Small intestine (tissue), 7 donors: Measurements from ENCODE around the gene SLIT3. TPM values are rescaled to one million over a fixed set of nuclear protein-coding genes. Genes with fewer than 3 reads are reported as not detected.

Source experiments
- DNase-seq, 2 donors: peaks; one replicate each; pipeline versions ENCODE4 v3.0.0 to v3.0.0-alpha.2; 2013
- FAIRE-seq: peaks from 2 replicates; lab custom pipeline; 2012; peaks lifted over from hg19 to GRCh38; lab: Jason Lieb, UNC
- H3K27ac ChIP-seq, 3 donors: one replicate each; pipeline ENCODE4 v1.5.1; 2013; ENCODE audit warnings: low read length in 2 of 3, mild to moderate bottlenecking in 2 of 3, control low read depth in 1 of 3, inconsistent platforms in 1 of 3, low read depth in 1 of 3, moderate library complexity in 1 of 3
- H3K27me3 ChIP-seq, 3 donors: one replicate each; pipeline ENCODE4 v1.6.1; 2013; ENCODE audit warnings: low read length in 3 of 3, inconsistent platforms in 1 of 3; ENCODE audit not compliant: control insufficient read depth in 3 of 3, insufficient read depth in 3 of 3
- H3K36me3 ChIP-seq, 3 donors: one replicate each; pipeline ENCODE4 v1.6.1; 2013; ENCODE audit warnings: low read length in 3 of 3, inconsistent platforms in 1 of 3, low read depth in 1 of 3, mild to moderate bottlenecking in 1 of 3, moderate library complexity in 1 of 3; ENCODE audit not compliant: control insufficient read depth in 3 of 3, insufficient read depth in 2 of 3
- H3K4me1 ChIP-seq, 3 donors: one replicate each; pipeline ENCODE4 v1.6.1; 2013; ENCODE audit warnings: low read length in 2 of 3, inconsistent platforms in 1 of 3, low read depth in 1 of 3, mild to moderate bottlenecking in 1 of 3, moderate library complexity in 1 of 3; ENCODE audit not compliant: control insufficient read depth in 3 of 3, insufficient read depth in 2 of 3
- H3K4me3 ChIP-seq, 3 donors: one replicate each; pipeline ENCODE4 v1.5.1; 2013; ENCODE audit warnings: low read length in 3 of 3, control low read depth in 1 of 3, inconsistent platforms in 1 of 3, low read depth in 1 of 3, mild to moderate bottlenecking in 1 of 3, moderate library complexity in 1 of 3
- H3K9me3 ChIP-seq, 2 donors: one replicate each; pipeline ENCODE4 v1.6.1; 2013; ENCODE audit warnings: low read depth in 1 of 2, low read length in 1 of 2; ENCODE audit not compliant: control insufficient read depth in 2 of 2, insufficient read depth in 1 of 2
- WGBS, 3 donors: extraction: QIAGEN DNeasy Blood & Tissue Kit; methylation state at CpG; one replicate each; pipeline ENCODE4 v1.1.7; 2013; 5-methylcytosine and 5-hydroxymethylcytosine counted together
- polyA plus RNA-seq, 4 donors: library from polyadenylated mRNA; stranded (reverse) in 3 of 4; unstranded in 1 of 4; fragments of 200-250 nt in 3 of 4; fragments of 120-200 nt in 1 of 4; gene quantifications; one replicate each; pipeline versions ENCODE4 v1.2.1 to v1.2.3, GENCODE V29; 2013
- donor health status: healthy with polysubstance abuse.
- donor health status: control.
- donor health status: control.
- donor health status: Bipolar disorder and iron deficiency.
- donor health status: healthy.

The SLIT3 gene
- polyA plus RNA-seq, 4 donors: 0.27 to 5.5 (median 5.3) TPM; not detected in 1

- WGBS, 3 donors: 82 to 85% (median 84%) methylated on average over 12 of the region's 12 CpGs
- H3K4me3 ChIP-seq: no peak overlapping the region
Measured at GRCh38 chr5:169272731-169273427, 28.1 kb downstream of the SLIT3 start.

GRCh38 chr5:169272111-169272510 lies 28.8 kb downstream of the SLIT3 start:
- Histone ChIP-seq H3K4me3 (no peak overlapping the region), H3K27ac (no peak overlapping the region), H3K9me3 (no peaks in the 10 kb centered on the region), H3K36me3 (no peaks in the 10 kb centered on the region), H3K27me3 (no peaks in the 10 kb centered on the region), H3K4me1 (no peaks in the 10 kb centered on the region)
- no peak for FAIRE-seq
- WGBS, 3 donors: 70 to 84% (median 72%) methylated on average over 5 of the region's 5 CpGs
- DNase-seq: no peak

More at GRCh38 chr5:169272731-169273427, 28.1 kb downstream of the SLIT3 start:
- Histone ChIP-seq H3K27me3 (no peaks in the 10 kb centered on the region), H3K27ac (no peak overlapping the region), H3K4me1 (no peaks in the 10 kb centered on the region), H3K9me3 (no peaks in the 10 kb centered on the region), H3K36me3 (no peaks in the 10 kb centered on the region)
- no peak for DNase-seq
- FAIRE-seq: no peak

- FAIRE-seq (no peak), DNase-seq (no peak)
- no peak overlapping the region for H3K27ac ChIP-seq
- no peak overlapping the region for H3K4me3 ChIP-seq
- no peaks in the 10 kb centered on the region for H3K4me1 ChIP-seq
- WGBS, 3 donors: 68 to 79% (median 78%) methylated on average over 3 of the region's 3 CpGs
- H3K27me3 ChIP-seq: no peaks in the 10 kb centered on the region
- no peaks in the 10 kb centered on the region for H3K9me3 ChIP-seq
- no peaks in the 10 kb centered on the region for H3K36me3 ChIP-seq
Measured at GRCh38 chr5:169270827-169271226, 30.1 kb downstream of the SLIT3 start.

DNA sequence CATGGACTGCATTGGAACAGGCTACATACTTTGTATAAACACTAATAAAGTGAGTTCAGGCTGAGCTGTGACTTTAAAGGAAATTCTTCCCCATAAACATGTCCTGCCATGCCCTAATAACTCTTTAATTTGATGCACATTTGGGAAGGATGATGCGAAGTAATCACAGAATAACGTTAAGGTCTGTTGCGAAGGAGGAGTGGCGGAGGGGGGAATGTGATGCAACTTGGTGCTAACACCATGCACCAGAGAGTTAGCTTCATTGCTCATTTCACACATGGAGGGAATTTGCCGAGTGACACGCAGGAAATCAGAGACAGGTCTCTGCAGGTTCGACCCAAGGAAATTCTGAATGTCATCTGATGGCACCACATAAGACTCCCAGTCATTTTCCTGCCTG lies 32.9 kb downstream of the SLIT3 start:
- no peaks in the 10 kb centered on the region for H3K36me3 ChIP-seq
- no peaks in the 10 kb centered on the region for H3K27me3 ChIP-seq
- no peaks in the 10 kb centered on the region for H3K4me1 ChIP-seq
- FAIRE-seq (no peak), DNase-seq (no peak)
- 77 to 84% (median 81%) methylated on average over 7 of the region's 7 CpGs for WGBS, 3 donors
- no peaks in the 10 kb centered on the region for H3K9me3 ChIP-seq
- no peak overlapping the region for H3K4me3 ChIP-seq
- no peak overlapping the region for H3K27ac ChIP-seq

DNA sequence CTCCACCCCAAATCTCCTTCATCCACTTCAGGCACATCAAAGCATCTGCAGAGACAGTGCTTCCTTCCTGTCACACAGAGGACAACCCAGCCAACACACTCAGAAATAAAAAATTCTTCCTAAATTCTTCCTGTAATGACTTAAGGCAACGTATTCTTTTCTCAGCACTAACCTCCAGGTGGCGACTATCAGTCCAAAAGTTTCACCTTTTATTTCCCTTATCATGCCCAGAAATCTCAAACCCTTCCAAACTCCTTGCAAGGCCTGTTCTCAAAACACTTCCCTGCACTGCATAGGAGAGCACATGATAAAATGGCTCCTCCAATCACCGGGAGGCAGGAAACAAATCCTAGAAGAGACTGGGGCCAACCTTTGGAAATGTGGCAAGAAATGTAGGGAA lies 35.1 kb downstream of the SLIT3 start:
- Histone ChIP-seq H3K27ac (no peak overlapping the region), H3K4me3 (no peak overlapping the region), H3K4me1 (no peaks in the 10 kb centered on the region), H3K9me3 (no peaks in the 10 kb centered on the region), H3K27me3 (peaks cover 0 to 2% (median 0%) of the 10 kb centered on the region in 3 donors), H3K36me3 (no peaks in the 10 kb centered on the region)
- FAIRE-seq (no peak), DNase-seq (no peak)
- 52 to 71% (median 63%) methylated on average over 3 of the region's 3 CpGs for WGBS, 3 donors

DNA sequence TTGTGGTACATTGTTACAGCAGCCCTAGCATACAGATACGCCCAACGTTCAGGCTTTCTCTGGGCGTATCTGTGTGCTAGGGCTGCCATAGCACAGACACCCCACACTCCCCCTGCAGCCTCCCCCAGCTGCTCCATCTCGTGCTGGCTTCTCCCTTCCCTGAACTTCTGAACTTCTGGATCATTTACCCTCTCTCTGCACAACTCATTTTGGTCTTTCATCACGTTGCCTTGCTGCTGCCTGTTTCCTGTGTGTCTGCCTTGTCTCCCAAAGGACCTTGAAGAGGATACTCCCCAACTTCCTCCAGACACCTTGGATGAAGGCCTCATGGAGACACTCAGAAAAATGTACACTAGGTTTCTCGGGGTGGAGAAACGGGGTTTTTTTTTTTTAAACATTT lies 37.3 kb downstream of the SLIT3 start:
- H3K36me3 ChIP-seq: no peaks in the 10 kb centered on the region
- H3K4me1 ChIP-seq: no peaks in the 10 kb centered on the region
- peaks cover 0 to 3% (median 2%) of the 10 kb centered on the region in 3 donors for H3K27me3 ChIP-seq
- WGBS, 3 donors: 65 to 69% (median 68%) methylated on average over 7 of the region's 7 CpGs
- FAIRE-seq: no peak
- no peak overlapping the region for H3K4me3 ChIP-seq
- DNase-seq: no peak
- no peaks in the 10 kb centered on the region for H3K9me3 ChIP-seq
- H3K27ac ChIP-seq: no peak overlapping the region

GRCh38 chr5:169260896-169261569 lies 39.9 kb downstream of the SLIT3 start:
- Histone ChIP-seq H3K36me3 (no peaks in the 10 kb centered on the region), H3K4me3 (no peak overlapping the region), H3K9me3 (no peaks in the 10 kb centered on the region), H3K27me3 (peaks cover 0 to 3% (median 2%) of the 10 kb centered on the region in 3 donors), H3K4me1 (no peaks in the 10 kb centered on the region), H3K27ac (no peak overlapping the region)
- 39 to 52% (median 47%) methylated on average over 3 of the region's 3 CpGs for WGBS, 3 donors
- no peak for FAIRE-seq
- DNase-seq: no peak

DNA sequence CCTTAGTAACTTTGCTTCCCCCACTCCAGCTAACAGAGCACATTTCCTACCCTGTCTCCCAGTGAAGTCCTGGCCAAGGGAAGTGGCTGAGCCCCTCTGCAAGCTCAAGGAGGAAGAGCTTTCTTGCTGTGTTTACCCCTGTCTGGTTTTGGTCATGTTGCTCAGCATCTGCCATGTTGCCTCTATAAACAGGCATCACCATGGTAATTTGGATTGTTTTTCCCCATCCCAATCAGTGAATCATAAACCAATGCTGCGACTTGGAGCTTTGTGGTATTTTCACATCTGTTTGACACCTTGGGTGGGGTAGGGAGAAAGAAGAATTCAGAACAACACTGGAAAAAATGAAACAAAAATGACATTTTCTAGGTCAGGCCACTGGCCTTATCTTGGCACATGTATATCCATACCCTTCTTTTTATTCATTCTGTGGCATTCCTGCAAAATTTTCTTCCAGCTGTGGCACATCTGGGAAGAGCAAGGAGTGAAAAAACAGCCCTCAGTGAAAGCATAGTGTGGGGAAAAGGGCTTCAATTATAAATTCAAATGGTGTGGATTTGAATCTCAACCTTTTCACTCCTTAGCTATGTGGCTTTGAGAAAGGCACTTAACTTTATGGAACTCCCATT lies 42.5 kb downstream of the SLIT3 start:
- H3K9me3 ChIP-seq: no peaks in the 10 kb centered on the region
- no peak overlapping the region for H3K4me3 ChIP-seq
- 46 to 62% (median 54%) methylated on average over 1 of the region's 1 CpG for WGBS, 3 donors
- H3K36me3 ChIP-seq: no peaks in the 10 kb centered on the region
- H3K4me1 ChIP-seq: no peaks in the 10 kb centered on the region
- no peak for DNase-seq
- H3K27me3 ChIP-seq: peaks cover 0 to 3% (median 2%) of the 10 kb centered on the region in 3 donors
- no peak overlapping the region for H3K27ac ChIP-seq
- no peak for FAIRE-seq
